CD4-positive, alpha-beta T cell treated with Interleukin-6 for 4 hours (primary cell): Measurements from ENCODE around the gene CHD6.

Source experiments
- DNase-seq: peaks from one replicate; pipeline ENCODE4 v3.0.0-alpha.2; 2020; ENCODE audit warnings: mixed read lengths

CHD6 gene

GRCh38 chr20:41462372-41463161 lies 155.6 kb downstream of the CHD6 start:
- DNase-seq = no peak

DNA sequence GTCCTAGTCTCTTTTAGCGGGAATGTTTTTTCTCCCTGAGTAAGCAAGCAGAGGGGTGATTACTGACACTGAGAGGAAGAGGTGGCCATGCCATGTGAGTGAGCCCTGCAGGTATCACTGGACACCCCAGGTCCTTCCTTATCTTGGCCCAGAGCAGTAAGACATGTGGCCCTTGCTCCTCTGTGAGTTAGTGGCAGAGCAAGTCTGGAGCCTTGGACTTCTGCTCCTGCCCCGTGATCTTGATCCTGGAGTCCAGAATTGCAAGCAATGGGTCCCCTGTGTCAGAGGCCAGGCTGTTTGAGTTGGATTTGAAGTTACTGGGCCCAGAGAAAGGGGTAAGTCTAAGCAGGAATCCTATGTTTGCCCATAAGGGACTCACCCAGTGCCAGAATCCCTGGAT lies 159.4 kb downstream of the CHD6 start:
- DNase-seq = no peak

DNA sequence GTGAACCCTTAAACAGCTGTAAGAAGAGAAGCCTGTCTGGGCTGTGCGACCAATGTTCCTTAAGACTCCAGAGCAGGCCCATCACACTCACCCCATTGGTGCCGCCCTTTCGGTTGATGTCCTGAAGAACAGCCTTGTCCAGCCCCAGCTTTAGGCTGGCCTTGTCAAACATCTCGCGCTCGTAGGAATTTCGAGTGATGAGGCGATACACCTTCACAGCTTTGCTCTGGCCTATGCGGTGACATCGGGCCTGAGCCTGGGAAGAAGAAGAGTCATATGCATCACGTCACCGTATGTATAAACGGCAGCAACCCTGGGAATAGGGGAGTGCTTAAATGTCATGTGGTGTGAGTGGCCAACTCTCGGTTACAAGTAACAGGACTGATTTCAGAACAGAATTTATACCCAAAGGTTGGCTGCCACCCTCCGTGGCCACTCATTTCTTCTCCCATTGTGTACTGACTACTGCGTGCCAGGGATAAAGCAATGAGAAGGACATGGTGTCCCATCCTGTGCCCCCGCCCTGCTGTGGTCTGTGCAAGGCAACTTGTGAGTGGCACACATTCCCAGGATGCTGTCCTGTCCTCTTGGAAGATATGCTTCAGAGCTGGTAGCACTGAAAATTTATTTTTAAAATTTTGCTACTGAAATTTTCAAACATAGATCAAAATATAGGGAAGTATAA lies 160.9 kb downstream of the CHD6 start:
- DNase-seq = no peak

- no peak for DNase-seq
These were observed 161.8 kb downstream of the CHD6 start for GRCh38 chr20:41456351-41456750.

GRCh38 chr20:41454250-41454649 lies 163.9 kb downstream of the CHD6 start:
- DNase-seq = no peak

- DNase-seq = no peak
These were observed 164.9 kb downstream of the CHD6 start for GRCh38 chr20:41453010-41453950.

GRCh38 chr20:41452226-41452625 lies 166.0 kb downstream of the CHD6 start:
- DNase-seq = no peak

GRCh38 chr20:41447006-41447405 lies 171.2 kb downstream of the CHD6 start:
- DNase-seq = no peak

- no peak for DNase-seq
These were observed 171.7 kb downstream of the CHD6 start for GRCh38 chr20:41446456-41446855.

DNA sequence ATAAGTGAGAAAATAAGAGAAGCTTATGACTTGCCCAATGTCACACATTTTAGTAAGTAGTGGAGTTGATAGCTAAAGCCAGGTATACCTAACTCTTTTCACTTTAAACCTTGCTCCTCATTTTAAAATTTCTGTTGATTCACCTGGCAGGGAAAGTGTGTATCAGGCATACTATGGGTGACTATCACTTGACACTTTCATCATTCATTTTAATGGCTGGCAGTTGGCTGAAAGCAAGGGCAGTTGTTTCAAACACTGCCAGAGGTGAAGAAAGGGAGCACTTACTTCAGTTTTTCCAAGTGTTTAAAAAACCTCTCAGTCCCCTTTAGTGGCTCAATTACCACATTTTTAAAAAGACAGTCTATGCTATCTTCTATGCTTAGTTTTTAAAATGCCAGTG lies 173.4 kb downstream of the CHD6 start:
- no peak for DNase-seq

DNA sequence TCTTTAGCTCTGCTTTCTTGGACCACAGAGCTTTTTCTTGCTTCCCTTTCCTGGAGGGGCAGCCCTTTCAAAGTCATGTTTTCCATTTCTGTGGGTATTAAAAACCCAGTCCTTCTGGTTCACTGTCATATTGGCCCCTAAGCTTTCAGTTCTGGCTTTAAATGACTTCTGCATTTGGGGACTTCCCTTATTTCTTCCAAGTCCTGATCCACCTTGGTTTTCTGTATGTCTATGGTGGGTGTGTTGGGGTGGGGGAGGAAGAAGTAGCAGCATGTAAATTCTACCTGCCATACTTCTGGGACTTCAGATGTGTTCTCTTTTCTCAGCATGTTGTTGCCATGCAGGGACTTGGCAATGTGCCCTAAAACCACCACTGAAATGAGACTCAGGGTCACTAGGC lies 174.5 kb downstream of the CHD6 start:
- no peak for DNase-seq

DNA sequence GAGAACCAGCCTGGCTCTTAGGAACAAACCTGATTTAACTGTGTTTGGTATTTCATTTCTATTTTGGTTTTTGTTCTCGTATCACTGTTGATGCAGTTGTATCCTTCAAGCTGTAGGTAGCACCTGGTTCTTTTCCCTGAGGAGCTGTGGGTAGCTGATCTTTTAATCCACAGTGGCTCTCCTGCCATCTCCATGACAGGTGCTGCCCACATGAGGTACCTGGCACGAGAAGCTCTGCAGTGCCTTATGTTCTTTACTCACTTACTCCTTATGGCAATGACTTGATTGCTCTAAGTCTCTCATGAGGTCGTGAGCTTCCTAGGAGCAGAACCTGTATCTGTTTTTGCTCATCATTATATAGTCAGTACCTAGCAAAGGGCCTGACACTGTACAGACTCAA lies 177.3 kb downstream of the CHD6 start:
- DNase-seq = no peak

- no peak for DNase-seq
These were observed 180.3 kb downstream of the CHD6 start for GRCh38 chr20:41437836-41438235.

DNA sequence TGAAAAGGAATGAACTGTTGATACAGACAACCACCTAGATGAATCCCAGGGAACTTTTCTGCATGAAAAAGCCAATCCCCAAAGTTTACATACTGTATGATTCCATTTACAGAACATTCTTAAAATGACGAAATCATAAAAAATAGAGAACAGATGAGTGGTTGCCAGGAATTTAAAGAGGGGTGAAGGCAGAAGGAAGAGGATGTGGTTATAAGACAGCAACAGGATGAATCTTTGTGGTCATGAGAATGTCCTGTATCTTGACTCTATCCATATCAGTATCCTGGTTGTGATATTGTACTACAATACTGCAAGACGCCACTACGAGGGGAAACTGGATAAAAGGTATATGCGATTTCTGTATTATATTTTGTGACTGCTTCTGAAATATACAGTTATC lies 181.5 kb downstream of the CHD6 start:
- DNase-seq = no peak

- no peak for DNase-seq
These were observed 185.0 kb downstream of the CHD6 start for GRCh38 chr20:41433203-41433602.

GRCh38 chr20:41432746-41433145 lies 185.4 kb downstream of the CHD6 start:
- no peak for DNase-seq

GRCh38 chr20:41428285-41428684 lies 189.9 kb downstream of the CHD6 start:
- peak; percentile 55 for DNase-seq

DNA sequence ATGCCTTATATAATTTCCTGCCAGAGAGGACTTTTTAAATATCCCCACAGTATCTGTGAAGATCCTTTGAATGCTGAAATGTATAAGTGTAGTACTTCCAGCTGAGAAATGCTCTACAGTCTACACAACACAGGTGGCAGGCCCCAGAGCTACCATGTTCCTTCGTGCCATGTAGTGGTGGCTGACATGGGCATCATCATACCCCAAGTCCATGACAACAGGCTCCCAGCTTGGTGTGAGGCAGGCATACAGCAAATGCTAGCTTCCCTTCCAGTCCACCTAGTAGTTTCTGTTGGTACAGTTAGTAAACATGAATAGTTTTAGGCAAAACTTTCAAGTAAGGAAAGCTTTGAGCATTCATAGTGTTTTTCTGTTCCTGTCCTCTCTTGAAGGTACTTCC lies 190.3 kb downstream of the CHD6 start:
- DNase-seq = no peak

GRCh38 chr20:41426976-41427375 lies 191.2 kb downstream of the CHD6 start:
- DNase-seq = no peak

DNA sequence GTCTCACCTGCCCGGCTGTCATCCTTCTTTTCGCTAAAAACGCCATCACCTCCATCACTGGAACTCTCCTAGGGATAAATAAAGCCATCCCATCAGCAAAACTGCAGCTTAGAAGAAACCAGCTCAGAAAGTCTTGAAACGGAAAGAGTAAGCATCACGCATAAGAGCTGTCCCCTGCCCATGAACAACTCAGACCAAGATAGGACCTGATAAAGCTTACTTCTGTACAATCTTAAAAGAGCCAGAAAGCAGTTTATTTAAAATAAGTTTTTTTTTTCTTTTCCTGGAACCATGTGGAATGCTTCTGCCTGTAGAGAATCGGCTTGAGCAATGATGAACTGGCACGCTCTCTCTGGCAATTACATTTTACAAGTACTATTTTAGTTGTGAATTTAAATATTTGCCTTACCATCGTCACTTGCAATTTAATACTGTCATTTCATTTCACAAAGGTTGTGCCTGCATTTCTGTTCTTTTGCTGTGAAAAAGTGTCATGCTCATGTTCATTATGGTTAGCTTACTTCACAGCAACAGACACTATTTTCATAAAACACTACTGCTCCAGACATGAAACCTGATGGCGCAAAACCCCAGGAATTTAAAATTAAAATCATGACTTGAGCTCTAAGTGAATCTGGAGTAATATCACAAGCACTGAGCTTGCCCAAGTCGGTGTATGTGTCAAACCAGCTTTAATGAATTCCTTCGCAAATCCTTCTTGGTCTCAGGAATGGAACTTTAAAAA lies 191.9 kb downstream of the CHD6 start:
- DNase-seq = no peak

- DNase-seq = no peak
These were observed 192.8 kb downstream of the CHD6 start for GRCh38 chr20:41425180-41425884.

DNA sequence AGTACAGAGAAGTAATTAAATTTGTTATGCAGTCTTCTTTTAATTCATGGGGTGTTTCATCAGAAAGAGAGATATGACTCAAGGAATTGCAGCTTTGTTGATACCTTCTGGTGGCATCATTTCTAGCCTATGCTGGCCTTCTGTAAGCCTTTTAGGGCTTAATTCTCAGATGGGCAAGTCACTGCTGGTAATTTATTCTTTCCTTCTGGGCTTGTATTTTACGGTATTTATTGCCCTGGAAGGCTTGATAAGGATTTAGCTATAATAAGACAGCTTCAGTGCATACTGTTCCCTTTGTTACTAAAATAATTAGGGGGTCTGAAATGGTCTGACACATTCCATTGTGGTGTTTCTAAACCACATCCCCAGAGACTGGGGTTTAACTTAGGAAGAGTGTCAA lies 193.6 kb downstream of the CHD6 start:
- no peak for DNase-seq
